Liver (tissue), 9 donors: Measurements from ENCODE around the gene CSPG4. TPM values are rescaled to one million over a fixed set of nuclear protein-coding genes. Genes with fewer than 3 reads are reported as not detected.

Experiments
- DNase-seq: peaks from one replicate; pipeline ENCODE4 v3.0.0-alpha.2; 2017; ENCODE audit warnings: low spot score
- H3K27ac ChIP-seq, 2 donors: one replicate each; pipeline ENCODE4 v1.7.0; 2013; ENCODE audit warnings: inconsistent platforms in 2 of 2, low read length in 2 of 2, control low read depth in 1 of 2, low read depth in 1 of 2, mild to moderate bottlenecking in 1 of 2
- H3K27me3 ChIP-seq, 4 donors: one replicate each; pipeline versions ENCODE4 v1.6.1 to v1.7.0; 2013; ENCODE audit warnings: low read length in 3 of 4, inconsistent platforms in 1 of 4, mild to moderate bottlenecking in 1 of 4, moderate library complexity in 1 of 4; ENCODE audit not compliant: control insufficient read depth in 4 of 4, insufficient read depth in 4 of 4
- H3K36me3 ChIP-seq, 4 donors: one replicate each; pipeline versions ENCODE4 v1.6.1 to v1.7.0; 2013; ENCODE audit warnings: low read length in 3 of 4, mild to moderate bottlenecking in 3 of 4, low read depth in 1 of 4, moderate library complexity in 1 of 4; ENCODE audit not compliant: control insufficient read depth in 4 of 4, insufficient read depth in 3 of 4
- H3K4me1 ChIP-seq, 4 donors: one replicate each; pipeline versions ENCODE4 v1.6.1 to v1.7.0; 2013; ENCODE audit warnings: low read length in 3 of 4, mild to moderate bottlenecking in 3 of 4, moderate library complexity in 1 of 4; ENCODE audit not compliant: control insufficient read depth in 4 of 4, insufficient read depth in 4 of 4
- H3K4me3 ChIP-seq, 3 donors: one replicate each; pipeline versions ENCODE4 v1.6.1 to v1.7.0; 2013; ENCODE audit warnings: low read length in 3 of 3, control low read depth in 1 of 3, low read depth in 1 of 3, mild to moderate bottlenecking in 1 of 3
- H3K9ac ChIP-seq, 2 donors: one replicate each; pipeline ENCODE4 v1.7.0; 2013; ENCODE audit warnings: low read length in 2 of 2, mild to moderate bottlenecking in 2 of 2, moderate library complexity in 2 of 2, control low read depth in 1 of 2, low read depth in 1 of 2
- H3K9me3 ChIP-seq, 4 donors: one replicate each; pipeline versions ENCODE4 v1.6.1 to v1.7.0; 2013; ENCODE audit warnings: low read length in 3 of 4; ENCODE audit not compliant: control insufficient read depth in 4 of 4
- ATF3 ChIP-seq: IDR thresholded peaks from 2 replicates; pipeline ENCODE4 v1.6.1; 2016; ENCODE audit warnings: antibody characterized with exemption
- EGR1 ChIP-seq, 2 donors: IDR thresholded peaks; 2 replicates each; pipeline ENCODE4 v1.6.1; 2016 to 2018; ENCODE audit warnings: antibody characterized with exemption in 2 of 2, low read depth in 2 of 2
- FOXA2 ChIP-seq: IDR thresholded peaks from 2 replicates; pipeline ENCODE4 v1.6.1; 2016; ENCODE audit warnings: antibody characterized with exemption
- GABPA ChIP-seq, 2 donors: IDR thresholded peaks in 1 of 2; conservative IDR thresholded peaks in 1 of 2; 2 replicates each; pipeline ENCODE4 v1.6.1; 2016; ENCODE audit warnings: antibody characterized with exemption in 2 of 2, mild to moderate bottlenecking in 1 of 2, moderate library complexity in 1 of 2
- HNF4A ChIP-seq, 2 donors: conservative IDR thresholded peaks; 2 replicates each; pipeline ENCODE4 v1.6.1; 2016; ENCODE audit warnings: antibody characterized with exemption in 2 of 2, mild to moderate bottlenecking in 2 of 2
- HNF4G ChIP-seq: IDR thresholded peaks from 2 replicates; pipeline ENCODE4 v1.6.1; 2016; ENCODE audit warnings: antibody characterized with exemption
- JUND ChIP-seq, 2 donors: IDR thresholded peaks; 2 replicates each; pipeline ENCODE4 v1.6.1; 2016; ENCODE audit warnings: antibody characterized with exemption in 2 of 2
- NR2F2 ChIP-seq: IDR thresholded peaks from 2 replicates; pipeline ENCODE4 v1.6.1; 2016; ENCODE audit warnings: antibody characterized with exemption
- RAD21 ChIP-seq, 2 donors: IDR thresholded peaks; 2 replicates each; pipeline ENCODE4 v1.6.1; 2016; ENCODE audit warnings: antibody characterized with exemption in 2 of 2, mild to moderate bottlenecking in 2 of 2
- RXRA ChIP-seq, 2 donors: IDR thresholded peaks; 2 replicates each; pipeline ENCODE4 v1.6.1; 2017 to 2018; ENCODE audit warnings: antibody characterized with exemption in 2 of 2, mild to moderate bottlenecking in 1 of 2
- SP1 ChIP-seq: IDR thresholded peaks from 2 replicates; pipeline ENCODE4 v1.6.1; 2018; ENCODE audit warnings: antibody characterized with exemption, mild to moderate bottlenecking
- TAF1 ChIP-seq: conservative IDR thresholded peaks from 2 replicates; pipeline ENCODE4 v1.6.1; 2016; ENCODE audit warnings: antibody characterized with exemption, mild to moderate bottlenecking
- YY1 ChIP-seq: IDR thresholded peaks from 2 replicates; pipeline ENCODE4 v1.6.1; 2016; ENCODE audit warnings: antibody characterized with exemption, mild to moderate bottlenecking
- ZBTB33 ChIP-seq: IDR thresholded peaks from 2 replicates; pipeline ENCODE4 v1.6.1; 2016; ENCODE audit warnings: antibody characterized with exemption
- WGBS: extraction: QIAGEN DNeasy Blood & Tissue Kit; methylation state at CpG from one replicate; pipeline ENCODE4 v1.1.7; 2013; 5-methylcytosine and 5-hydroxymethylcytosine counted together
- polyA plus RNA-seq, 2 donors: library from polyadenylated mRNA; stranded (reverse) in 1 of 2; unstranded in 1 of 2; fragments of 200-250 nt in 1 of 2; fragments of >200 nt in 1 of 2; fragmentation: Nextera tagmentation in 1 of 2; extraction: Ambion mirVana in 1 of 2; gene quantifications; one replicate each; pipeline versions ENCODE4 v1.2.1 to v1.2.3, GENCODE V29; 2013 to 2015
- total RNA-seq, 2 donors: library from RNA; depleted of rRNA; stranded (reverse); fragments of >200 nt; gene quantifications; one replicate each; pipeline ENCODE4 v1.2.3, GENCODE V29; 2014
- TF ChIP-seq, protein P1 (sequence below): fragments of 150-350 bp; IDR thresholded peaks from 2 replicates; pipeline ENCODE4 v1.5.1; 2017; ENCODE audit warnings: improper control_type of control experiment, low read depth, low read length; ENCODE audit not compliant: missing input control
- TF ChIP-seq, protein P2 (sequence below): IDR thresholded peaks from 2 replicates; pipeline ENCODE4 v1.6.1; 2016; ENCODE audit warnings: antibody characterized with exemption
- donor health status: healthy.
- donor health status: healthy.
- donor health status: healthy.
- donor health status: healthy.
- donor health status: healthy.

CSPG4 gene
- total and polyA plus RNA-seq, 4 donors, result 0.07 to 1.5 (median 0.76) TPM

GRCh38 chr15:75654201-75654907 is 58.3 kb downstream of the CSPG4 start:
- Histone ChIP-seq H3K9me3 (no peaks in the 10 kb centered on the region), H3K4me3 (no peak overlapping the region), H3K27me3 (no peaks in the 10 kb centered on the region), H3K4me1 (peaks cover 16 to 50% (median 31%) of the 10 kb centered on the region in 4 donors), H3K36me3 (peaks cover 0 to 22% (median 11%) of the 10 kb centered on the region in 4 donors), H3K27ac (no peak overlapping the region), H3K9ac (no peak overlapping the region)
- DNase-seq, result no peak
- WGBS, result 86% methylated on average over 4 of the region's 4 CpGs
- TF ChIP-seq, protein P1, sequence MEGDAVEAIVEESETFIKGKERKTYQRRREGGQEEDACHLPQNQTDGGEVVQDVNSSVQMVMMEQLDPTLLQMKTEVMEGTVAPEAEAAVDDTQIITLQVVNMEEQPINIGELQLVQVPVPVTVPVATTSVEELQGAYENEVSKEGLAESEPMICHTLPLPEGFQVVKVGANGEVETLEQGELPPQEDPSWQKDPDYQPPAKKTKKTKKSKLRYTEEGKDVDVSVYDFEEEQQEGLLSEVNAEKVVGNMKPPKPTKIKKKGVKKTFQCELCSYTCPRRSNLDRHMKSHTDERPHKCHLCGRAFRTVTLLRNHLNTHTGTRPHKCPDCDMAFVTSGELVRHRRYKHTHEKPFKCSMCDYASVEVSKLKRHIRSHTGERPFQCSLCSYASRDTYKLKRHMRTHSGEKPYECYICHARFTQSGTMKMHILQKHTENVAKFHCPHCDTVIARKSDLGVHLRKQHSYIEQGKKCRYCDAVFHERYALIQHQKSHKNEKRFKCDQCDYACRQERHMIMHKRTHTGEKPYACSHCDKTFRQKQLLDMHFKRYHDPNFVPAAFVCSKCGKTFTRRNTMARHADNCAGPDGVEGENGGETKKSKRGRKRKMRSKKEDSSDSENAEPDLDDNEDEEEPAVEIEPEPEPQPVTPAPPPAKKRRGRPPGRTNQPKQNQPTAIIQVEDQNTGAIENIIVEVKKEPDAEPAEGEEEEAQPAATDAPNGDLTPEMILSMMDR, result no peak
- TF ChIP-seq HNF4A (conservative IDR thresholded peaks at IDR 0.05) (no peak), YY1 (no peak), TAF1 (no peak), RXRA (IDR thresholded peaks at IDR 0.05) (no peak), FOXA2 (no peak), ATF3 (no peak), ZBTB33 (no peak), HNF4G (no peak), JUND (IDR thresholded peaks at IDR 0.05) (no peak), RAD21 (IDR thresholded peaks at IDR 0.05) (no peak), EGR1 (IDR thresholded peaks at IDR 0.05; ENCODE audit: low read depth in 2 of 2) (no peak), NR2F2 (no peak)

- DNase-seq, result no peak
- Histone ChIP-seq H3K27me3 (no peaks in the 10 kb centered on the region), H3K9me3 (no peaks in the 10 kb centered on the region), H3K4me3 (no peak overlapping the region), H3K4me1 (peaks cover 20 to 59% (median 40%) of the 10 kb centered on the region in 4 donors), H3K9ac (no peak overlapping the region), H3K36me3 (peaks cover 0 to 19% (median 11%) of the 10 kb centered on the region in 4 donors), H3K27ac (no peak overlapping the region)
- 91% methylated on average over 16 of the region's 16 CpGs for WGBS
- no peak for TF ChIP-seq SP1
- TF ChIP-seq, protein P1, result no peak
- TF ChIP-seq NR2F2, result no peak
- no peak for TF ChIP-seq FOXA2
- TF ChIP-seq TAF1, result no peak
- no peak for TF ChIP-seq RXRA (IDR thresholded peaks at IDR 0.05)
- no peak for TF ChIP-seq GABPA (IDR thresholded peaks at IDR 0.05 in 1 of 2, conservative IDR thresholded peaks at IDR 0.05 in 1 of 2)
- TF ChIP-seq HNF4A (conservative IDR thresholded peaks at IDR 0.05), result no peak
- no peak for TF ChIP-seq ATF3
- TF ChIP-seq, protein P2, sequence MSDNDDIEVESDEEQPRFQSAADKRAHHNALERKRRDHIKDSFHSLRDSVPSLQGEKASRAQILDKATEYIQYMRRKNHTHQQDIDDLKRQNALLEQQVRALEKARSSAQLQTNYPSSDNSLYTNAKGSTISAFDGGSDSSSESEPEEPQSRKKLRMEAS, result no peak
- TF ChIP-seq EGR1 (IDR thresholded peaks at IDR 0.05; ENCODE audit: low read depth in 2 of 2), result no peak
- TF ChIP-seq RAD21 (IDR thresholded peaks at IDR 0.05), result no peak
- TF ChIP-seq ZBTB33, result no peak
These were observed 59.2 kb downstream of the CSPG4 start for GRCh38 chr15:75653347-75653913.
